OCI-LY1 (cell line): ENCODE data around the gene PALB2.
"Not testable (repeated sequence)": the region's sequence is repeated elsewhere in the genome, so short reads cannot be mapped to it uniquely, and the experiment has no call there.

Source experiments
- H2AFZ ChIP-seq: fragments of 200-600 bp; sonication (generic), shearing (Covaris generic); 2 replicates; pipeline ENCODE4 v1.6.0; 2014; ENCODE audit warnings: antibody characterized with exemption, mild to moderate bottlenecking, low read length
- H3F3A ChIP-seq: fragments of 200-600 bp; sonication (generic), shearing (Covaris generic); 2 replicates; pipeline ENCODE4 v1.6.0; 2014; ENCODE audit warnings: mild to moderate bottlenecking, antibody characterized with exemption, low read length, moderate library complexity; ENCODE audit not compliant: insufficient read depth
- H3K27ac ChIP-seq: fragments of 200-600 bp; sonication (generic); 2 replicates; pipeline ENCODE4 v1.5.1; 2014; ENCODE audit warnings: low read length, mixed run types, mild to moderate bottlenecking, low read depth; ENCODE audit not compliant: poor library complexity, severe bottlenecking
- H3K27me3 ChIP-seq: fragments of 200-600 bp; sonication (generic); 2 replicates; pipeline ENCODE4 v1.6.0; 2014; ENCODE audit warnings: antibody characterized with exemption, mild to moderate bottlenecking, low read length, moderate library complexity; ENCODE audit not compliant: insufficient read depth
- H3K36me3 ChIP-seq: fragments of 200-600 bp; sonication (generic); 2 replicates; pipeline ENCODE4 v1.6.1; 2014; ENCODE audit warnings: mild to moderate bottlenecking, antibody characterized with exemption, low read length, moderate library complexity, mixed read lengths; ENCODE audit not compliant: insufficient read depth
- H3K4me1 ChIP-seq: fragments of 200-600 bp; sonication (generic); 2 replicates; pipeline ENCODE4 v1.5.1; 2014; ENCODE audit warnings: mild to moderate bottlenecking, low read length, moderate library complexity; ENCODE audit not compliant: insufficient read depth, severe bottlenecking
- H3K4me2 ChIP-seq: fragments of 200-600 bp; sonication (generic), shearing (Covaris generic); 2 replicates; pipeline ENCODE4 v1.6.1; 2014; ENCODE audit warnings: low read length
- H3K4me3 ChIP-seq: fragments of 200-600 bp; sonication (generic); 2 replicates; pipeline ENCODE4 v1.5.1; 2014; ENCODE audit warnings: low read length, low read depth, mild to moderate bottlenecking, mixed read lengths; ENCODE audit not compliant: poor library complexity, severe bottlenecking
- H3K79me2 ChIP-seq: fragments of 200-600 bp; shearing (Covaris generic); 2 replicates; pipeline ENCODE4 v1.6.1; 2016; ENCODE audit warnings: mixed run types, low read length, mixed read lengths; ENCODE audit not compliant: insufficient read depth
- H3K9ac ChIP-seq: fragments of 200-600 bp; sonication (generic), shearing (Covaris generic); 2 replicates; pipeline ENCODE4 v1.6.1; 2014; ENCODE audit warnings: mild to moderate bottlenecking, low read length, mixed read lengths
- H3K9me2 ChIP-seq: fragments of 200-600 bp; sonication (generic), shearing (Covaris generic); 2 replicates; pipeline ENCODE4 v1.6.1; 2014; ENCODE audit warnings: low read depth, mild to moderate bottlenecking, low read length, mixed read lengths
- H3K9me3 ChIP-seq: fragments of 200-600 bp; shearing (Covaris generic); 2 replicates; pipeline ENCODE4 v1.6.1; 2014; ENCODE audit warnings: low read length, mixed read lengths
- H4K20me1 ChIP-seq: fragments of 200-600 bp; sonication (generic), shearing (Covaris generic); 2 replicates; pipeline ENCODE4 v1.6.0; 2016; ENCODE audit warnings: mild to moderate bottlenecking, low read length; ENCODE audit not compliant: insufficient read depth
- CTCF ChIP-seq: fragments of 200-600 bp; sonication (generic), shearing (Covaris generic); IDR thresholded peaks from 2 replicates; pipeline ENCODE4 v1.5.1; 2017; ENCODE audit warnings: mild to moderate bottlenecking, antibody characterized with exemption, low read length, moderate library complexity, mixed read lengths
- EZH2 ChIP-seq: fragments of 200-600 bp; sonication (generic), shearing (Covaris generic); IDR thresholded peaks from 2 replicates; pipeline ENCODE4 v1.8.0; 2017; ENCODE audit warnings: borderline replicate concordance, mixed run types, mild to moderate bottlenecking, antibody characterized with exemption, low read length, moderate library complexity, mixed read lengths

PALB2 gene

DNA sequence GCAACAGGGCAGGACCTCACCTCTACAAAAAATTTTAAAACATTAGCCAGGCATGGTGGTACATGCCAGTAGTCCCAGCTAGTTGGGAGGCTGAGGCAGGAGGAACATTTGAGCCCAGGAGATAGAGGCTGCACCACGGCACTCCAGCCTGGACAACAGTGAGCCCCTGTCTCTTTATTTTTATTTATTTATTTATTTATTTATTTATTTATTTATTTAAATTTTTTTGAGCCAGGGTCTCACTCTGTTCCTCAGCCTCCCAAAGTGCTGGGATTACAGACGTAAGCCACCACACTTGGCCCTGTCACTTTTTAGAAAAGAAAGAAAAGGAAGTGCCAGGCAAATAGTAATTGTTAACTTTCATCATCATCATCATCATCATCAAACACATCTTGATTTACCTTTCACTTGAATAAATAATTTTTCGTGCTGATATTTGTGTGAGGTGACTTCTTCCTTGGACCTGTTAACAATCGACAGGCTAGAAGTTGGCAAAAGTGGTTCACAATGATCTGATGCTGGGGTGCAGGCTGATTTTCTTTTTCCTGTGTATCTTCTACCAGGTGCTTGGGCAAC, 6.6 kb downstream of the PALB2 start:
- H3K27ac ChIP-seq: no peak overlapping the region
- TF ChIP-seq EZH2: no peak
- no peak for TF ChIP-seq CTCF
- H3K4me2 ChIP-seq: no peak overlapping the region
- H3F3A ChIP-seq: no peaks in the 10 kb centered on the region
- no peaks in the 10 kb centered on the region for H3K27me3 ChIP-seq
- peaks cover 69% of the 10 kb centered on the region for H3K36me3 ChIP-seq
- H3K4me3 ChIP-seq: no peak overlapping the region
- no peaks in the 10 kb centered on the region for H4K20me1 ChIP-seq
- H3K79me2 ChIP-seq: peaks cover 4% of the 10 kb centered on the region; the same call in 1 of the 2 replicates
- H3K9ac ChIP-seq: no peak overlapping the region
- H2AFZ ChIP-seq: no peak overlapping the region
- H3K4me1 ChIP-seq: peaks cover 6% of the 10 kb centered on the region
- no peaks in the 10 kb centered on the region for H3K9me2 ChIP-seq
- no peaks in the 10 kb centered on the region for H3K9me3 ChIP-seq

DNA sequence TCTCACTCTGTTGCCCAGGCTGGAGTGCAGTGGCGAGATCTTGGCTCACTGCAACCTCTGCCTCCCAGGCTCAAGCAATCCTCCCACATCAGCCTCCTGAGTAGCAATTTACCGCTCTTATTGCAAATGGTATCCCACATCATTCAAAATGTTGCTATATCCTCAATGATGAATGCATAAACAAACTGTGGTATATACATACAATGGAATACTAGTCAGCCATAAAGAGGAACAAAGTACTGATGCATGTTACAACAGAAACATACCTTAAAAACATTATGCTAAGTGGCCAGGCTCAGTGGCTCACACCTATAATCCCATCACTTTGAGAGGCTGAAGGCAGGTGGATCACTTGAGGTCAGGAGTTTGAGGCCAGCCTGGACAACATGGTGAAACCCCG, 9.2 kb downstream of the PALB2 start:
- not testable (repeated sequence) for H3K79me2 ChIP-seq, H3K27ac ChIP-seq, H3K9ac ChIP-seq, H3K9me2 ChIP-seq, H4K20me1 ChIP-seq, H3K4me2 ChIP-seq, H2AFZ ChIP-seq, H3K4me1 ChIP-seq, H3K9me3 ChIP-seq, H3K27me3 ChIP-seq, H3F3A ChIP-seq, H3K4me3 ChIP-seq
- H3K36me3 ChIP-seq: peaks cover 76% of the 10 kb centered on the region

DNA sequence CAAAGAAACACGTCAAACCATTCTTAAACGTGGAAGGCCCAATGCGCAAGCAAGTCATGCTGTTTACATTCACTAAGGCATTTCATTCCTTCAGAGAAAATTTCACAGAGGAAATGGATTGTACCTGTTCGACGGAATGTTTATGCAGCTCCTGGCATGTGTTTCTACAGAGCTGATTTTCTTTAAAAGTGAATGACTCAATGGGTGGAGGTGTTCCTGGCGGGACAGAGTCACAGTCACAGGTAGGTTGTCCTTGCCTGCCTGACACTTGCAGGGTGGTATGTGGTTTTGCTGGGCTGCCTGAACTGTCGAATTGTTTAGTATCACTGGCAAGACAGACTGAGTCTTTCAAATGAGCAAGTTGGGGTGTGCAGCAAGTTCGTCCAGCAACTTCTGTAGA, 11.6 kb downstream of the PALB2 start:
- TF ChIP-seq CTCF (no peak), EZH2 (no peak)
- H3K9me2 ChIP-seq: no peaks in the 10 kb centered on the region
- H2AFZ ChIP-seq: no peak overlapping the region
- H3K4me1 ChIP-seq: no peaks in the 10 kb centered on the region
- H3K9ac ChIP-seq: no peak overlapping the region
- no peak overlapping the region for H3K4me3 ChIP-seq
- no peak overlapping the region for H3K27ac ChIP-seq
- H3K9me3 ChIP-seq: no peaks in the 10 kb centered on the region
- no peak overlapping the region for H3K4me2 ChIP-seq
- peaks cover 73% of the 10 kb centered on the region for H3K36me3 ChIP-seq
- H3K79me2 ChIP-seq: peaks cover 4% of the 10 kb centered on the region; the same call in 1 of the 2 replicates
- no peaks in the 10 kb centered on the region for H3K27me3 ChIP-seq
- no peaks in the 10 kb centered on the region for H3F3A ChIP-seq
- no peaks in the 10 kb centered on the region for H4K20me1 ChIP-seq

DNA sequence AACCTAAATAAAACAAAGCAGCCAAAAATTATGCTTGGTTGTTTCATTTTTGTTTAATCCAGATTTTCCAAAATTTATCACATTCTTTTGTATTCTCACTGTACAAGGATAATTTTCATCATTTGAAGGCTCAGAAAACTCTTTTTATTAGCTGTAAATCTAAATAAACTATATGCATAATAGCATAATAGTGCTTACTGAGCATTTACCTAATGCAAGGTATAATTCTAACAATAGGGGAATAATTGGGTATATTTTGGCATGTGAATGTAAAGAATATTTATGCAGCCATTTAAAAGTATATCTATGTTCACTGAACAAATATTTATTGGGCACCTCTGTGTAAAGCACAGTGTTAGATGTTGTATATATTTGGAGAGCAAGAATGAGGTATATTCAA, 17.0 kb downstream of the PALB2 start:
- H3K27me3 ChIP-seq: no peaks in the 10 kb centered on the region
- H3K36me3 ChIP-seq: peaks cover 75% of the 10 kb centered on the region
- no peak overlapping the region for H3K4me2 ChIP-seq
- no peak overlapping the region for H2AFZ ChIP-seq
- no peak overlapping the region for H3K4me3 ChIP-seq
- no peaks in the 10 kb centered on the region for H3K79me2 ChIP-seq
- H3K9ac ChIP-seq: no peak overlapping the region
- no peak overlapping the region for H3K27ac ChIP-seq
- H4K20me1 ChIP-seq: no peaks in the 10 kb centered on the region
- no peaks in the 10 kb centered on the region for H3K9me2 ChIP-seq
- H3K9me3 ChIP-seq: no peaks in the 10 kb centered on the region
- TF ChIP-seq EZH2: no peak
- H3K4me1 ChIP-seq: no peaks in the 10 kb centered on the region
- H3F3A ChIP-seq: no peaks in the 10 kb centered on the region
